Neutrophil (primary cell): ENCODE measurements around the gene ITPKB.
"Not testable (repeated sequence)": the region's sequence is repeated elsewhere in the genome, so short reads cannot be mapped to it uniquely, and the experiment has no call there.

Experiments used
- H3K27ac ChIP-seq: fragments of 200-600 bp; sonication (generic); 2 replicates; pipeline ENCODE4 v1.5.1; 2016; ENCODE audit warnings: mild to moderate bottlenecking, moderate library complexity
- H3K27me3 ChIP-seq: fragments of 200-600 bp; sonication (generic); 2 replicates; pipeline ENCODE4 v1.6.0; 2016; ENCODE audit warnings: mild to moderate bottlenecking
- H3K36me3 ChIP-seq: fragments of 200-600 bp; sonication (generic); 2 replicates; pipeline ENCODE4 v1.5.1; 2017
- H3K4me1 ChIP-seq, 2 experiments: fragments of 200-600 bp in 1 of 2; sonication (generic) in 1 of 2; 1 replicate in 1 of 2; 2 replicates in 1 of 2; pipeline versions ENCODE4 v1.5.1 to v1.6.1; 2013 to 2016; ENCODE audit warnings: low read depth in 1 of 2, low read length in 1 of 2, mild to moderate bottlenecking in 1 of 2, moderate library complexity in 1 of 2; ENCODE audit not compliant: control insufficient read depth in 1 of 2, insufficient read depth in 1 of 2
- H3K4me3 ChIP-seq, 2 experiments: fragments of 200-600 bp in 1 of 2; sonication (generic) in 1 of 2; 1 replicate in 1 of 2; 2 replicates in 1 of 2; pipeline ENCODE4 v1.5.1; 2013 to 2016; ENCODE audit warnings: low read depth in 1 of 2, low read length in 1 of 2, mild to moderate bottlenecking in 1 of 2, moderate library complexity in 1 of 2
- H3K9me3 ChIP-seq: fragments of 200-600 bp; sonication (generic); 2 replicates; pipeline ENCODE4 v1.5.1; 2016
- CTCF ChIP-seq: fragments of 200-600 bp; sonication (generic); IDR thresholded peaks from 2 replicates; pipeline ENCODE4 v1.5.1; 2016; ENCODE audit warnings: antibody characterized with exemption

ITPKB gene

GRCh38 chr1:226641671-226642231 lies 97.3 kb downstream of the ITPKB start:
- no peaks in the 10 kb centered on the region for H3K27me3 ChIP-seq
- no peak overlapping the region for H3K4me3 ChIP-seq
- H3K9me3 ChIP-seq: no peaks in the 10 kb centered on the region
- peaks cover 83% of the 10 kb centered on the region for H3K36me3 ChIP-seq
- H3K4me1 ChIP-seq: peaks cover 30 to 34% of the 10 kb centered on the region in 2 experiments
- no peak overlapping the region for H3K27ac ChIP-seq
- no peak for TF ChIP-seq CTCF

GRCh38 chr1:226640321-226641136 lies 98.6 kb downstream of the ITPKB start:
- Histone ChIP-seq H3K27me3 (no peaks in the 10 kb centered on the region), H3K27ac (no peak overlapping the region), H3K36me3 (peaks cover 83% of the 10 kb centered on the region), H3K4me1 (peaks cover 30 to 33% of the 10 kb centered on the region in 2 experiments), H3K9me3 (no peaks in the 10 kb centered on the region), H3K4me3 (no peak overlapping the region)
- no peak for TF ChIP-seq CTCF

GRCh38 chr1:226639631-226640061 lies 99.4 kb downstream of the ITPKB start:
- peaks cover 83% of the 10 kb centered on the region for H3K36me3 ChIP-seq

GRCh38 chr1:226639206-226639605 lies 99.9 kb downstream of the ITPKB start:
- H3K36me3 ChIP-seq: peaks cover 83% of the 10 kb centered on the region
- not testable (repeated sequence) for H3K27me3 ChIP-seq, H3K4me3 ChIP-seq, H3K9me3 ChIP-seq, H3K27ac ChIP-seq
- peaks cover 20 to 21% of the 10 kb centered on the region in 2 experiments for H3K4me1 ChIP-seq

More at GRCh38 chr1:226639631-226640061, 99.4 kb downstream of the ITPKB start:
- Histone ChIP-seq H3K27me3 (no peaks in the 10 kb centered on the region), H3K9me3 (no peaks in the 10 kb centered on the region), H3K4me1 (peaks cover 24% of the 10 kb centered on the region in 2 experiments), H3K27ac (no peak overlapping the region), H3K4me3 (no peak overlapping the region)
- no peak for TF ChIP-seq CTCF

- H3K36me3 ChIP-seq: peaks cover 89% of the 10 kb centered on the region
- no peak overlapping the region for H3K4me3 ChIP-seq
- H3K27me3 ChIP-seq: no peaks in the 10 kb centered on the region
- no peak for TF ChIP-seq CTCF
- no peaks in the 10 kb centered on the region for H3K9me3 ChIP-seq
- no peak overlapping the region for H3K27ac ChIP-seq
- peaks cover 14 to 19% of the 10 kb centered on the region in 2 experiments for H3K4me1 ChIP-seq
Measured at GRCh38 chr1:226638608-226639007, 100.5 kb downstream of the ITPKB start.

- H3K27me3 ChIP-seq: no peaks in the 10 kb centered on the region
- H3K27ac ChIP-seq: no peak overlapping the region
- no peaks in the 10 kb centered on the region for H3K9me3 ChIP-seq
- no peak overlapping the region for H3K4me3 ChIP-seq
- H3K36me3 ChIP-seq: peaks cover 94% of the 10 kb centered on the region
- peaks cover 9 to 14% of the 10 kb centered on the region in 2 experiments for H3K4me1 ChIP-seq
- no peak for TF ChIP-seq CTCF
Measured at GRCh38 chr1:226638001-226638601, 101.0 kb downstream of the ITPKB start.
